HFFc6 (cell line): ENCODE results near the gene CXXC1. TPM values are rescaled to one million over a fixed set of nuclear protein-coding genes. Genes with fewer than 3 reads are reported as not detected.

Source experiments
- DNase-seq: peaks from one replicate; pipeline ENCODE4 v3.0.0-alpha.2; 2018
- H3K27ac Mint-ChIP-seq: 2 replicates; pipeline ENCODE4 v1.8.0; 2020; ENCODE audit warnings: mild to moderate bottlenecking, mixed read lengths
- H3K27me3 Mint-ChIP-seq: 2 replicates; pipeline ENCODE4 v1.8.0; 2021; ENCODE audit warnings: mild to moderate bottlenecking, moderate library complexity, mixed read lengths; ENCODE audit not compliant: insufficient read depth
- H3K36me3 Mint-ChIP-seq: 2 replicates; pipeline ENCODE4 v1.8.0; 2021; ENCODE audit warnings: low read depth, mixed read lengths
- H3K4me1 Mint-ChIP-seq: 2 replicates; pipeline ENCODE4 v1.8.0; 2020; ENCODE audit warnings: low read depth, mixed read lengths
- H3K4me3 Mint-ChIP-seq: 2 replicates; pipeline ENCODE4 v1.8.0; 2020; ENCODE audit warnings: mild to moderate bottlenecking, moderate library complexity, mixed read lengths
- H3K9me3 Mint-ChIP-seq: 2 replicates; pipeline ENCODE4 v1.8.0; 2020; ENCODE audit warnings: mild to moderate bottlenecking, mixed read lengths
- CTCF ChIP-seq: fragments of 200-600 bp; sonication (generic); IDR thresholded peaks from 2 replicates; pipeline ENCODE4 v1.5.0; 2021; ENCODE audit warnings: antibody characterized with exemption, mild to moderate bottlenecking
- total RNA-seq, 6 experiments: library from RNA; stranded (reverse); fragmentation: NEBNext Ultra II Directional; extraction: Animal tissue kit (Norgen Biotek cat#: 25700); gene quantifications; 2 replicates in 1 of 6; 3 replicates in 5 of 6; pipeline ENCODE4 v1.2.3, GENCODE V29; 2021

The CXXC1 gene
- total RNA-seq, 6 experiments from 2014 or later: 37.4 to 53.1 (median 44.4) TPM

GRCh38 chr18:50240080-50240563 is 47.4 kb downstream of the CXXC1 start:
- no peak for TF ChIP-seq CTCF
- DNase-seq: no peak
- H3K36me3 Mint-ChIP-seq: no peaks in the 10 kb centered on the region; the same call in 1 of the 2 replicates
- no peaks in the 10 kb centered on the region for H3K4me1 Mint-ChIP-seq
- peaks cover 28% of the 10 kb centered on the region for H3K9me3 Mint-ChIP-seq
- H3K27ac Mint-ChIP-seq: no peak overlapping the region
- H3K4me3 Mint-ChIP-seq: no peak overlapping the region
- peaks cover 6% of the 10 kb centered on the region for H3K27me3 Mint-ChIP-seq

- H3K27ac Mint-ChIP-seq: no peak overlapping the region
- peaks cover 5% of the 10 kb centered on the region; the same call in 1 of the 2 replicates for H3K27me3 Mint-ChIP-seq
- no peaks in the 10 kb centered on the region for H3K4me1 Mint-ChIP-seq
- H3K4me3 Mint-ChIP-seq: no peak overlapping the region
- TF ChIP-seq CTCF: no peak
- no peak for DNase-seq
- H3K36me3 Mint-ChIP-seq: no peaks in the 10 kb centered on the region
- H3K9me3 Mint-ChIP-seq: no peaks in the 10 kb centered on the region
These were observed 55.1 kb downstream of the CXXC1 start for GRCh38 chr18:50232419-50232818.

Other genes with a start within 250 kb of the CXXC1 start
- gene MYO5B, start 92.5 kb downstream of the CXXC1 start, total RNA-seq: under 1 TPM in 2 of 6 experiments, not detected in 4; 0.17 to 0.28 TPM
- under 1 TPM in 3 of 6 experiments, not detected in 3; 0.10 to 0.17 (median 0.14) TPM for gene CFAP53, start 21.2 kb downstream of the CXXC1 start, total RNA-seq
- 10 to 100 TPM; 48.3 to 56.0 (median 53.1) TPM for gene MBD1, start 6.2 kb downstream of the CXXC1 start, total RNA-seq
- gene SKA1, start 87.4 kb upstream of the CXXC1 start, total RNA-seq: 10 to 100 TPM in 5 of 6 experiments, 1 to 10 TPM in 1; 8.2 to 18.0 (median 15.7) TPM